22Rv1 (cell line): ENCODE results near the gene LHX1.

ENCODE experiments used
- H3K27ac ChIP-seq: fragments of 450-650 bp; 2 replicates; pipeline ENCODE4 v1.5.1; 2017
- ZFX ChIP-seq: fragments of 450-650 bp; IDR thresholded peaks from 2 replicates; pipeline ENCODE4 v1.6.1; 2017; ENCODE audit warnings: antibody characterized with exemption, borderline replicate concordance
- TF ChIP-seq, protein P1 (sequence below): fragments of 450-650 bp; IDR thresholded peaks from 2 replicates; pipeline ENCODE4 v1.5.1; 2017; ENCODE audit warnings: mild to moderate bottlenecking

Gene LHX1

DNA sequence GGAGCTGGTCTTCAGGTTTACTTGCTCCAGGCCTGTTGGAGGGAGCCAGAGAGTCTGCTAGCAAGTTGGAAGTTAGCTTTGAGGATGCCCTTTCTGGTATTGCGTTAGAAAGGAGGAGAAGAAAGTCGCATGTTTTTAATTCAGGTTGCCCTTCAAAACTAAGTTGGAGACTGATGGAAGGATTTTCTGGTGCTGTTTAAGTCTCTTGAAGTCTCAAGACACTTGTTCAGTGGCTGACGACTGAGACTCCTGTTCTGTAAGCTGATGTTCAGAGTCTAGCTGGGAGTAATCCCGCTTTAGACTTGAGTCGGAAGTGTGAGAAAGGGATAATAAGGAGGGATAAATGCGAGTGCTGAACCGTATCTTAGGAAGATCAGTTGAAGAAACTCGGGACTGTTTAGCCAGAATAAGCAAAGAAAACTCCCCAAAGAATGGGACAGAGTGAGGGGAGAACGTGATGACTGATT is 12.2 kb downstream of the LHX1 start:
- TF ChIP-seq, protein P1, sequence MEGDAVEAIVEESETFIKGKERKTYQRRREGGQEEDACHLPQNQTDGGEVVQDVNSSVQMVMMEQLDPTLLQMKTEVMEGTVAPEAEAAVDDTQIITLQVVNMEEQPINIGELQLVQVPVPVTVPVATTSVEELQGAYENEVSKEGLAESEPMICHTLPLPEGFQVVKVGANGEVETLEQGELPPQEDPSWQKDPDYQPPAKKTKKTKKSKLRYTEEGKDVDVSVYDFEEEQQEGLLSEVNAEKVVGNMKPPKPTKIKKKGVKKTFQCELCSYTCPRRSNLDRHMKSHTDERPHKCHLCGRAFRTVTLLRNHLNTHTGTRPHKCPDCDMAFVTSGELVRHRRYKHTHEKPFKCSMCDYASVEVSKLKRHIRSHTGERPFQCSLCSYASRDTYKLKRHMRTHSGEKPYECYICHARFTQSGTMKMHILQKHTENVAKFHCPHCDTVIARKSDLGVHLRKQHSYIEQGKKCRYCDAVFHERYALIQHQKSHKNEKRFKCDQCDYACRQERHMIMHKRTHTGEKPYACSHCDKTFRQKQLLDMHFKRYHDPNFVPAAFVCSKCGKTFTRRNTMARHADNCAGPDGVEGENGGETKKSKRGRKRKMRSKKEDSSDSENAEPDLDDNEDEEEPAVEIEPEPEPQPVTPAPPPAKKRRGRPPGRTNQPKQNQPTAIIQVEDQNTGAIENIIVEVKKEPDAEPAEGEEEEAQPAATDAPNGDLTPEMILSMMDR: no peak
- no peak for TF ChIP-seq ZFX
- peak overlapping the region; percentile 68 for H3K27ac ChIP-seq

DNA sequence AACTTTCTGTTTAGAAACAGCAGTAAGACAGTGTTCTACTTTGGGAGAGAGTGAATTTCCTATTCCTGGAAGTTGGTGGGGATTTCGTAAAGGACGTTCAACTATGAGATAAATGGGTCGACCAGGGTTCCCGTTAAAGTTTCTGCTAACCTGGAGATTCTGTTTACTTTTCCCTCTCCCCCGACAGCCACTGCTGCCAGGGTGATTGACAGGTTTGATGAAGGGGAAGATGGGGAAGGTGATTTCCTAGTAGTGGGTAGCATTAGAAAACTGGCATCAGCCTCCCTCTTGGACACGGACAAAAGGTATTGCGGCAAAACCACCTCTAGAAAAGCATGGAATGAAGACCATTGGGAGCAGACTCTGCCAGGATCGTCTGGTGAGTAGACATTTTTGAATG is 12.8 kb downstream of the LHX1 start:
- no peak overlapping the region for H3K27ac ChIP-seq
- no peak for TF ChIP-seq ZFX

DNA sequence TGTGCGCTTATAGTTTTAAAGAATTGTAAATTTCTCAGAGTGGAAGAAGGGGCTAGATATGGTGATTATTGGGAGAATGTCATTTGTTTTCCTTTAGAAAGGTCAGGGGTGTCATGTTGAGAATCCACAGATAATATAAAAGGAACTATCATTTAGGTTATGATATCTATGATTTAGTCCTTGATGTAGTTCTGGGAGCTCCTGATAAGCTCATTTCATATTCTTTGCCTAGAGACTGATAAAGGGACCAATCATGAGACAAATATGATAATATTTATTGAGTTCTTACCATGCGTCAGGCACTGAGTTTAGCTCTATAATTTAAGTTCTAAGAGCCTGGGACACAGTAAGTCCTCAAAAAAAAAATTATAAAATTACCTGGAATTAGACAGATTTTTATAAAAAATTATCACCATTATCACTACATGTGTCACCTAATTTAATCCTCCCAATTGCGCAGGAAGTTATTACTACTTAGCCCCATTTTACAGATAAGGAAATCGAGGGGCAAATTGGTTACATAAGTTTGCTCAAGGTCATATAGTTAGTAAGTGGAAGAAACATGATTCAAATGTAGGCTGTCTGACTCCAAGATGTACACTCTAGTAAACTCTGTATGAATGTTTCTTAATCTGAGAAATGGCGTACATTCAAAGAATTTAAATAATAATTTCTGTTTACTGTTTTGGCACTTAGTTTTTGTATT is 14.0 kb downstream of the LHX1 start:
- TF ChIP-seq, protein P1: no peak
- no peak for TF ChIP-seq ZFX
- H3K27ac ChIP-seq: no peak overlapping the region

DNA sequence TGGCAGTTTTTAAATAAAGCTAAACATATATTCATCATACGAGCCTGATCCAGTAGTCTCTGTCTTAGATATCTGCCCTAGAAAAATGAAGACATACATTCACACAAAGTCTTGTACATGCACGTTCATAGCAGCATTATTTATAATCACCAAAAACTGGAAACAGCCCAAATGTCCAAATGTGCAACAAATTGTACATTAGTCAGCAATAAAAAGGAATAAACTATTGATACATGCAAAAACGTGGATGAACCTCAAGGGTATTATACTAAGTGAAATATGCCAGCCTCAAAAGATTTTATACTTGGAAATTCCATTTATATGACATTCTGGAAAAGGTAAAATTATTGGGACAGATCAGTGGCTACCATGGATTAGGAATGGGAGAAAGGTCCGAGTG is 34.2 kb downstream of the LHX1 start:
- TF ChIP-seq, protein P1: no peak
- no peak for TF ChIP-seq ZFX
- H3K27ac ChIP-seq: no peak overlapping the region

DNA sequence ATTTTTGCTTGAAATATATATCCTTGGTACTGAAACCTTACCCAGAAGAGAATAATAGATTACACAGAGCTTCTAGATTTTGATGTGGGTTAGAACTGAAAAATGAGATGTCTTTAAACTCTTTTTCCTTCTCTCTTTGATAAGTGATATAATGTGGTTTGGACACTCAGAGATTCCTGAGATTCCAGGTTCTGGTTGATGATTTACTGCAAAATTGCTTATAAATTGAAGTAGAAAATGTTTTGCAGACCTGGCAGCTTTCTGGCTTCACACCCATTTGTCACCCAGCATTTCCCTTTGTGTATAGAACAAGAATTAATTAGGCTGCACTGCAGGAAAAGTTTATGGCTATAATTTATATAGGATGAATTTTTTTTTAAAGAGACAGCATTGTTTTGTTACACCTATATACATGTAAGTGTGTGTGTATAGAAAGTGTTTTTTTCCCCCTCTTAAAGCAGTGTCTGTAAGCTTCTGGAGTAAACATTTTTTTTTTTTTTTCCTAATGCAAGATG is 35.0 kb downstream of the LHX1 start:
- TF ChIP-seq, protein P1: no peak
- TF ChIP-seq ZFX: no peak
- H3K27ac ChIP-seq: no peak overlapping the region

DNA sequence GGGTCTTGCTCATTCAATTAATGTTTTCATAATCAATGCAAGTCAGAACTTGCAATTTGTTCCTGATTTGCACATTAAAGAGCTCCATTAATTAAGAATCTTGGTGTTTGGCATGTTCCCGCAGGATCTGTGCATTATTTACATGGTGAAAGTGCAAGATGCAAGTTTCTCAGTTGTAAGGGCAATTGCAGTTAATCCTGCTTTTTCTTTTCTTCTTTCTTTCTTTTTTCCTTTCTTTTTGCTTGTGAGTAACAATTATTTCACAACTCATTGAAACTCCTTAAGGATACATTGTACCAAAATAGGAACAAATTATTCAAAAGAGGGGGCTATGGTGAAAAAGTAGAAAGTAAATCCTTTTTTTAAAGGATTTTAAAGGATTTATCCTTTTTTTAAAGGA is 35.6 kb downstream of the LHX1 start:
- H3K27ac ChIP-seq: no peak overlapping the region
- TF ChIP-seq, protein P1: no peak
- no peak for TF ChIP-seq ZFX

DNA sequence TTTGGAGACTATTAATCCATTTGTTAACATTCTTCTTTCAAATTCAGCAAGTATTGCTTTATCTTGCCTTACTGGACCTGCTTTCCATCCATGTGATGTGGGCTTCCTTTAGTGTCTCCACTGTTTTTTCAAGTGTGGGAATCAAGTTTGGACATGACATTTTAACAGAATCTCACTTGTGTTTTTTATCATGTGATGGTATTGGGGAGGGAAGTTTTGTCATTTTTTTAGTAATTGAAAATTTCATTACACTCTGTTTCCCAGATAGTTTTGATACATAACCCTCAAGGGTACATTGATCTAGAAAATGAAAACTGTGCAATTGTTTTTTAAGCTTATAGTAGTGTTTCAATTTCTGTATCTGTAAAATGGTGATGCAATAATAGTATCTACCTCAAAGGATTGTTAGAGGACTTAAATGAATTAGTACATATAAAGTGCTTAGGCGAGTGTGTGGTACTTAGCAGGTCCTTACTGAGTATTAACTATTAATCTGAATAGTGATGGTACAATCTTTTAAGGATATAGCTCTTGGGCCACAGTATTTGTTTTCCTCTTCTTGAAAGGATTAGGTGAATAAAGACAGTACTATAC is 38.7 kb downstream of the LHX1 start:
- H3K27ac ChIP-seq: no peak overlapping the region
- TF ChIP-seq, protein P1: no peak
- TF ChIP-seq ZFX: no peak
